HG03045 (cell line): ENCODE measurements around the gene HOXB9.

Source experiments
- ATAC-seq: cut with Tn5 transposase; IDR thresholded peaks from one replicate; pipeline ENCODE4 v1.9.1; 2021; ENCODE audit warnings: mild to moderate bottlenecking, moderate library complexity; ENCODE audit not compliant: unreplicated experiment

Gene HOXB9

GRCh38 chr17:48571826-48572417 lies 54.2 kb downstream of the HOXB9 start:
- ATAC-seq = no peak
